H9 (cell line): ENCODE results near the gene MLST8. TPM values are rescaled to one million over a fixed set of nuclear protein-coding genes. Genes with fewer than 3 reads are reported as not detected.

Source experiments
- DNase-seq: peaks from one replicate; pipeline ENCODE4 v3.0.0-alpha.2; 2017
- H2AFZ ChIP-seq: one replicate; pipeline ENCODE4 v1.6.1; 2013; ENCODE audit warnings: mild to moderate bottlenecking, low read length, control low read depth, moderate library complexity
- H2AK5ac ChIP-seq: 2 replicates; pipeline ENCODE4 v1.6.1; 2013; ENCODE audit warnings: low read length, control low read depth, mixed read lengths; ENCODE audit not compliant: insufficient read length
- H2BK120ac ChIP-seq: one replicate; pipeline ENCODE4 v1.6.1; 2013; ENCODE audit warnings: low read depth, mild to moderate bottlenecking, low read length, control low read depth, inconsistent platforms; ENCODE audit not compliant: poor library complexity, severe bottlenecking
- H2BK12ac ChIP-seq: 2 replicates; pipeline ENCODE4 v1.6.1; 2013; ENCODE audit warnings: low read length, control low read depth, mixed read lengths, low read depth; ENCODE audit not compliant: insufficient read length
- H2BK15ac ChIP-seq: 2 replicates; pipeline ENCODE4 v1.6.1; 2013; ENCODE audit warnings: low read depth, low read length, control low read depth
- H2BK20ac ChIP-seq: one replicate; pipeline ENCODE4 v1.6.1; 2013; ENCODE audit warnings: low read depth, mild to moderate bottlenecking, low read length, control low read depth, inconsistent platforms; ENCODE audit not compliant: poor library complexity, severe bottlenecking
- H2BK5ac ChIP-seq: 2 replicates; pipeline ENCODE4 v1.6.1; 2013; ENCODE audit warnings: low read length, control low read depth, mixed read lengths; ENCODE audit not compliant: insufficient read length
- H3K14ac ChIP-seq: 2 replicates; pipeline ENCODE4 v1.6.1; 2013; ENCODE audit warnings: low read length, control low read depth; ENCODE audit not compliant: insufficient read depth
- H3K18ac ChIP-seq: 2 replicates; pipeline ENCODE4 v1.6.1; 2013; ENCODE audit warnings: low read depth, mild to moderate bottlenecking, mixed read lengths, low read length, control low read depth; ENCODE audit not compliant: insufficient read length
- H3K23ac ChIP-seq: 2 replicates; pipeline ENCODE4 v1.6.1; 2013; ENCODE audit warnings: low read length, control low read depth, mixed read lengths, low read depth; ENCODE audit not compliant: insufficient read length
- H3K23me2 ChIP-seq: 2 replicates; pipeline ENCODE4 v1.6.1; 2013; ENCODE audit warnings: low read depth, mild to moderate bottlenecking, mixed read lengths, low read length, control low read depth; ENCODE audit not compliant: insufficient read length, poor library complexity, severe bottlenecking
- H3K27ac ChIP-seq: 2 replicates; pipeline ENCODE4 v1.5.1; 2013; ENCODE audit warnings: low read length, control low read depth, mixed read lengths, low read depth; ENCODE audit not compliant: insufficient read length
- H3K27me3 ChIP-seq: 2 replicates; pipeline ENCODE4 v1.6.1; 2013; ENCODE audit warnings: low read length, control low read depth, inconsistent platforms; ENCODE audit not compliant: insufficient read depth
- H3K4ac ChIP-seq: 2 replicates; pipeline ENCODE4 v1.6.1; 2013; ENCODE audit warnings: low read depth, mild to moderate bottlenecking, control low read depth, inconsistent platforms, low read length, moderate library complexity
- H3K4me1 ChIP-seq: 2 replicates; pipeline ENCODE4 v1.6.1; 2013; ENCODE audit warnings: low read length, control low read depth, inconsistent platforms; ENCODE audit not compliant: insufficient read depth
- H3K4me2 ChIP-seq: 2 replicates; pipeline ENCODE4 v1.6.1; 2013; ENCODE audit warnings: low read length, control low read depth, mixed read lengths; ENCODE audit not compliant: insufficient read length, insufficient read depth
- H3K56ac ChIP-seq: 2 replicates; pipeline ENCODE4 v1.6.1; 2013; ENCODE audit warnings: low read depth, mild to moderate bottlenecking, mixed read lengths, low read length, control low read depth; ENCODE audit not compliant: insufficient read length
- H3K79me1 ChIP-seq: 2 replicates; pipeline ENCODE4 v1.6.1; 2013; ENCODE audit warnings: low read depth, mild to moderate bottlenecking, moderate library complexity, low read length, control low read depth, inconsistent platforms; ENCODE audit not compliant: insufficient read depth, poor library complexity, severe bottlenecking
- H3K79me2 ChIP-seq: 2 replicates; pipeline ENCODE4 v1.6.1; 2013; ENCODE audit warnings: low read length, control low read depth, inconsistent platforms; ENCODE audit not compliant: insufficient read depth
- H3K9ac ChIP-seq: 2 replicates; pipeline ENCODE4 v1.6.1; 2013; ENCODE audit warnings: low read length, control low read depth, mixed read lengths; ENCODE audit not compliant: insufficient read length; ENCODE audit errors: extremely low read depth
- H3K9me3 ChIP-seq: one replicate; pipeline ENCODE4 v1.6.1; 2013; ENCODE audit warnings: low read depth, low read length, inconsistent platforms; ENCODE audit not compliant: control insufficient read depth
- H3T11ph ChIP-seq: one replicate; pipeline ENCODE4 v1.6.1; 2013; ENCODE audit warnings: mild to moderate bottlenecking, low read length, control low read depth, inconsistent platforms
- H4K20me1 ChIP-seq: one replicate; pipeline ENCODE4 v1.6.1; 2013; ENCODE audit not compliant: control insufficient read depth, insufficient read length, insufficient read depth
- H4K5ac ChIP-seq: 2 replicates; pipeline ENCODE4 v1.6.1; 2013; ENCODE audit warnings: low read depth, mild to moderate bottlenecking, mixed read lengths, low read length, control low read depth; ENCODE audit not compliant: insufficient read length
- H4K8ac ChIP-seq: replicated peaks from 2 replicates; pipeline ENCODE4 v1.6.1; 2013; ENCODE audit warnings: low read length, control low read depth, mixed read lengths, low read depth; ENCODE audit not compliant: insufficient read length
- H4K91ac ChIP-seq: 2 replicates; pipeline ENCODE4 v1.6.1; 2013; ENCODE audit warnings: low read depth, mild to moderate bottlenecking, moderate library complexity, mixed read lengths, low read length, control low read depth; ENCODE audit not compliant: insufficient read length
- H3K27ac Mint-ChIP-seq, 3 experiments: 2 replicates in 2 of 3; 3 replicates in 1 of 3; pipeline ENCODE4 v1.8.0; 2020 to 2021; ENCODE audit warnings: mixed read lengths in 3 of 3, mild to moderate bottlenecking in 1 of 3, moderate library complexity in 1 of 3
- H3K27me3 Mint-ChIP-seq: 2 replicates; pipeline ENCODE4 v1.8.0; 2021; ENCODE audit warnings: low read depth, mild to moderate bottlenecking, moderate library complexity, mixed read lengths
- H3K36me3 Mint-ChIP-seq, 3 experiments: 2 replicates in 2 of 3; 3 replicates in 1 of 3; pipeline ENCODE4 v1.8.0; 2020 to 2021; ENCODE audit warnings: low read depth in 3 of 3, mixed read lengths in 3 of 3; ENCODE audit not compliant: insufficient read depth in 1 of 3
- H3K4me1 Mint-ChIP-seq, 2 experiments: 2 replicates each; pipeline ENCODE4 v1.8.0; 2020; ENCODE audit warnings: mixed read lengths in 2 of 2
- H3K4me3 Mint-ChIP-seq, 2 experiments: 2 replicates in 1 of 2; 3 replicates in 1 of 2; pipeline ENCODE4 v1.8.0; 2020 to 2021; ENCODE audit warnings: mild to moderate bottlenecking in 2 of 2, mixed read lengths in 2 of 2, moderate library complexity in 1 of 2
- H3K9me3 Mint-ChIP-seq, 2 experiments: 2 replicates in 1 of 2; 3 replicates in 1 of 2; pipeline ENCODE4 v1.8.0; 2020; ENCODE audit warnings: mild to moderate bottlenecking in 2 of 2, mixed read lengths in 2 of 2, moderate library complexity in 1 of 2
- WGBS: extraction: QIAGEN DNeasy Blood & Tissue Kit; methylation state at CpG from one replicate; pipeline ENCODE4 v1.1.7; 2013; ENCODE audit warnings: missing lambda C conversion rate, low lambda C conversion rate, mixed read lengths; ENCODE audit not compliant: insufficient read length; ENCODE audit errors: extremely low coverage; 5-methylcytosine and 5-hydroxymethylcytosine counted together
- total RNA-seq: library from RNA; stranded (reverse); gene quantifications from 2 replicates; pipeline ENCODE4 v1.2.1, GENCODE V29; 2021
- TF ChIP-seq, protein P1 (sequence below): fragments of 200-600 bp; sonication (generic); conservative IDR thresholded peaks from 3 replicates; pipeline ENCODE4 v1.8.0; 2021; ENCODE audit warnings: antibody characterized with exemption, mild to moderate bottlenecking

The MLST8 gene
- total RNA-seq, 1 experiment from 2014 or later, result 74.5 TPM

DNA sequence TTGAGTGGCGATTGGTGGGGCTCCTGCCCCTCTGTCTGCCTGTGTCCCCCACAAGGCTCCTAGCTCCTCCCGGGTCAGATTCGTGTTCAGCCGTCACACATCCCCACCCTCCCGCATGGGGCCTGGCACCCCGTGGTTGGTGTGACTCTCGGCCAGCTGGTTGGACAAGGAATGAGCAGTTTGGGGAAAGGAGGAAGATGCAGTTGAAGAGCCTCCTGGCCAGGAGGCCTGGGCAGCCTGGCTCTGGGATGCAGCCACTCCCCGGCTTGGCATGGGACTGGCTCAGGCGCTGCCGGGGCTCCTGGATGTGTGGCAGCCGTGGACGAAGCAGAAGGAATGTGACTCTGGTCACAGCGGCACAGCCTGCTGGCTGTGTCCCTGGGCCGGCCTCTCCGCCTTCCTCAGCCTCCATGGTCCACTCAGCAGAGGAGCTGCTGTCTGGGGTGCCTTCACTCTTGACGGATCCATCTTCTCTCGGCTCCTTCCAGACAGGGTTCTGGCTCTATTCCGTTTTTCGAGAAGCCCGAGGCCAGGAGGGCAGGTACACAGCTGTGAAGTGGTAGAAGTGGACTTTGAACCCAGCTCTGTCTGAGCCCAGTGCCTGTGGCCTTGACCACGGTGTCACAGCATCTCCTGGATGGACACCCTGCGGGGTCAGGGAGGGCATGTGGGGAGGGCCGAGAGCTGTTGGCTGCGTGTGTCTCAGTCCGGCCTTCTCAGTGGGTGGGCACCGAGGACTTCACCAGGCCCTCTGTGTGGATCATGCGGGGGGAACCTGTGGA lies 47.6 kb upstream of the MLST8 start:
- H3T11ph ChIP-seq, result no peak overlapping the region
- H3K4me2 ChIP-seq, result no peak overlapping the region
- H4K20me1 ChIP-seq, result peaks cover 2% of the 10 kb centered on the region
- H3K4me3 Mint-ChIP-seq, result peak overlapping the region; percentile 97
- H3K9me3 Mint-ChIP-seq, result peaks cover 0 to 9% of the 10 kb centered on the region in 2 experiments; a peak in 2 of 5 replicates
- H3K23ac ChIP-seq, result no peak overlapping the region
- no peaks in the 10 kb centered on the region; the same call in 1 of the 2 replicates for H3K4me1 ChIP-seq
- H3K18ac ChIP-seq, result no peak overlapping the region
- no peak overlapping the region for H2AFZ ChIP-seq
- H3K4me1 Mint-ChIP-seq, result peaks cover 16 to 41% of the 10 kb centered on the region in 2 experiments
- H2BK15ac ChIP-seq, result no peak overlapping the region
- H3K27ac Mint-ChIP-seq, result peak overlapping the region in 2 of 3 experiments; percentile 85 to 87; a peak in 2 of 7 replicates
- H4K91ac ChIP-seq, result no peak overlapping the region
- H2AK5ac ChIP-seq, result no peak overlapping the region
- H3K9ac ChIP-seq, result no peak overlapping the region
- no peaks in the 10 kb centered on the region; the same call in 1 of the 2 replicates for H3K27me3 Mint-ChIP-seq
- H3K27ac ChIP-seq, result no peak overlapping the region
- TF ChIP-seq, protein P1, sequence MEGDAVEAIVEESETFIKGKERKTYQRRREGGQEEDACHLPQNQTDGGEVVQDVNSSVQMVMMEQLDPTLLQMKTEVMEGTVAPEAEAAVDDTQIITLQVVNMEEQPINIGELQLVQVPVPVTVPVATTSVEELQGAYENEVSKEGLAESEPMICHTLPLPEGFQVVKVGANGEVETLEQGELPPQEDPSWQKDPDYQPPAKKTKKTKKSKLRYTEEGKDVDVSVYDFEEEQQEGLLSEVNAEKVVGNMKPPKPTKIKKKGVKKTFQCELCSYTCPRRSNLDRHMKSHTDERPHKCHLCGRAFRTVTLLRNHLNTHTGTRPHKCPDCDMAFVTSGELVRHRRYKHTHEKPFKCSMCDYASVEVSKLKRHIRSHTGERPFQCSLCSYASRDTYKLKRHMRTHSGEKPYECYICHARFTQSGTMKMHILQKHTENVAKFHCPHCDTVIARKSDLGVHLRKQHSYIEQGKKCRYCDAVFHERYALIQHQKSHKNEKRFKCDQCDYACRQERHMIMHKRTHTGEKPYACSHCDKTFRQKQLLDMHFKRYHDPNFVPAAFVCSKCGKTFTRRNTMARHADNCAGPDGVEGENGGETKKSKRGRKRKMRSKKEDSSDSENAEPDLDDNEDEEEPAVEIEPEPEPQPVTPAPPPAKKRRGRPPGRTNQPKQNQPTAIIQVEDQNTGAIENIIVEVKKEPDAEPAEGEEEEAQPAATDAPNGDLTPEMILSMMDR, result no peak
- no peak overlapping the region for H2BK12ac ChIP-seq
- no peak overlapping the region for H4K5ac ChIP-seq
- DNase-seq, result no peak
- no peak overlapping the region for H3K56ac ChIP-seq
- no peak overlapping the region for H3K14ac ChIP-seq
- no peak overlapping the region for H2BK120ac ChIP-seq
- H3K4ac ChIP-seq, result no peak overlapping the region
- peaks cover 57% of the 10 kb centered on the region; the same call in 1 of the 2 replicates for H3K79me2 ChIP-seq
- H3K9me3 ChIP-seq, result no peaks in the 10 kb centered on the region
- peaks cover 17% of the 10 kb centered on the region for H3K79me1 ChIP-seq
- H3K36me3 Mint-ChIP-seq, result peaks cover 25 to 36% (median 32%) of the 10 kb centered on the region in 3 experiments
- no peaks in the 10 kb centered on the region for H3K27me3 ChIP-seq
- H4K8ac ChIP-seq, result no peak overlapping the region
- H2BK5ac ChIP-seq, result no peak overlapping the region
- WGBS, result no CpG with 5 or more reads among the region's 27 CpGs
- H3K23me2 ChIP-seq, result peaks cover 23% of the 10 kb centered on the region
- H2BK20ac ChIP-seq, result no peak overlapping the region
